Astrocyte (in vitro differentiated cells and primary cell): ENCODE measurements around the gene ZBTB34. TPM values are rescaled to one million over a fixed set of nuclear protein-coding genes. Genes with fewer than 3 reads are reported as not detected.

ENCODE experiments used
- DNase-seq: peaks from one replicate; pipeline ENCODE4 v3.0.0-alpha.2; 2010; ENCODE audit warnings: low read depth
- FAIRE-seq: peaks from 2 replicates; lab custom pipeline; 2011; peaks lifted over from hg19 to GRCh38; lab: Jason Lieb, UNC
- H2AFZ ChIP-seq: 2 replicates; pipeline ENCODE4 v1.6.0; 2012; ENCODE audit warnings: low read depth, low read length, inconsistent platforms
- H3K27ac ChIP-seq: 2 replicates; pipeline ENCODE4 v1.5.1; 2011; ENCODE audit warnings: low read depth, low read length, inconsistent platforms
- H3K27me3 ChIP-seq: 2 replicates; pipeline ENCODE4 v1.6.0; 2011; ENCODE audit warnings: low read length, inconsistent platforms; ENCODE audit not compliant: insufficient read depth
- H3K36me3 ChIP-seq: 2 replicates; pipeline ENCODE4 v1.5.1; 2011; ENCODE audit warnings: low read length, inconsistent platforms; ENCODE audit not compliant: insufficient read depth
- H3K4me1 ChIP-seq: 2 replicates; pipeline ENCODE4 v1.5.1; 2011; ENCODE audit warnings: low read length, inconsistent platforms; ENCODE audit not compliant: insufficient read depth
- H3K4me2 ChIP-seq: 2 replicates; pipeline ENCODE4 v1.6.0; 2012; ENCODE audit warnings: low read length, inconsistent platforms
- H3K4me3 ChIP-seq: 2 replicates; pipeline ENCODE4 v1.5.1; 2011; ENCODE audit warnings: low read depth, mild to moderate bottlenecking, low read length, inconsistent platforms; ENCODE audit not compliant: insufficient read depth
- H3K79me2 ChIP-seq: 2 replicates; pipeline ENCODE4 v1.6.0; 2012; ENCODE audit warnings: mild to moderate bottlenecking, low read length, inconsistent platforms; ENCODE audit not compliant: insufficient read depth
- H3K9ac ChIP-seq: 2 replicates; pipeline ENCODE4 v1.6.0; 2012; ENCODE audit warnings: mild to moderate bottlenecking, low read length, inconsistent platforms
- H3K9me3 ChIP-seq: 2 replicates; pipeline ENCODE4 v1.5.1; 2012; ENCODE audit warnings: low read depth, mild to moderate bottlenecking, low read length, inconsistent platforms; ENCODE audit not compliant: insufficient read depth
- H4K20me1 ChIP-seq: 2 replicates; pipeline ENCODE4 v1.6.0; 2012; ENCODE audit warnings: low read length, inconsistent platforms; ENCODE audit not compliant: insufficient read depth
- H3K27ac Mint-ChIP-seq: one replicate; pipeline ENCODE4 v1.8.0; 2021; ENCODE audit warnings: mild to moderate bottlenecking, mixed read lengths; ENCODE audit not compliant: unreplicated experiment
- H3K27me3 Mint-ChIP-seq: one replicate; pipeline ENCODE4 v1.8.0; 2021; ENCODE audit warnings: low read depth, mixed read lengths; ENCODE audit not compliant: unreplicated experiment
- H3K36me3 Mint-ChIP-seq: one replicate; pipeline ENCODE4 v1.8.0; 2021; ENCODE audit warnings: low read depth, mixed read lengths; ENCODE audit not compliant: unreplicated experiment
- H3K4me1 Mint-ChIP-seq: one replicate; pipeline ENCODE4 v1.8.0; 2021; ENCODE audit warnings: low read depth, mixed read lengths; ENCODE audit not compliant: unreplicated experiment
- H3K4me3 Mint-ChIP-seq: one replicate; pipeline ENCODE4 v1.8.0; 2021; ENCODE audit warnings: mild to moderate bottlenecking, moderate library complexity, mixed read lengths; ENCODE audit not compliant: unreplicated experiment
- H3K9me3 Mint-ChIP-seq: one replicate; pipeline ENCODE4 v1.8.0; 2021; ENCODE audit warnings: mild to moderate bottlenecking, mixed read lengths; ENCODE audit not compliant: unreplicated experiment
- CTCF ChIP-seq: IDR thresholded peaks from 2 replicates; pipeline ENCODE4 v1.5.1; 2011; ENCODE audit warnings: low read depth, mild to moderate bottlenecking, inconsistent platforms, low read length, moderate library complexity; ENCODE audit not compliant: insufficient read depth
- EZH2 ChIP-seq: IDR thresholded peaks from 2 replicates; pipeline ENCODE4 v1.6.1; 2012; ENCODE audit warnings: mild to moderate bottlenecking, low read length, inconsistent platforms; ENCODE audit not compliant: insufficient read depth
- total RNA-seq: library from RNA; stranded (reverse); gene quantifications from 2 replicates; pipeline ENCODE4 v1.2.1, GENCODE V29; 2021

Gene ZBTB34
- total RNA-seq, 1 donor from 2014 or later: 14.7 TPM

DNA sequence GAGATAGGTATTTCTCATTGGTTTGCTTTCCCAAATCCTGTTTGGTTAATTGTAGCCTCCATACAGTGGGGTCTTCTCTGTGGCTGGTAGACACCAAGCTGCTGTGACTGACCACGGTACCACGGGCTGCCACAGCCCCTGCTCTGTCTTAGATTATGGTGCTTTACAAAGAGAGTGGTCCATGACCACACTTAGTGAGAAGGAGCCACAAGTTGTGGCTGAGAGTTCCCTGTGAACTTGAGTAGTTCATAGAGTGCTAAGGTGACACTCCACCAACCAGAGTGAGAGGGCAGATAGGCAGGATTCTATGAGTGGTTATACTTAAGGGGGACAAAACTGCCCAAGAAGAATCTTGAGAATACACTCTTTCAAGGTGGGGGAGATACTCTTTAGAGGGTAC lies 25.8 kb upstream of the ZBTB34 start:
- Histone ChIP-seq H3K4me1 (no peaks in the 10 kb centered on the region), H3K9ac (no peak overlapping the region), H3K79me2 (peaks cover 47% of the 10 kb centered on the region), H3K36me3 (peaks cover 19% of the 10 kb centered on the region), H3K9me3 (no peaks in the 10 kb centered on the region), H4K20me1 (peaks cover 75% of the 10 kb centered on the region), H2AFZ (no peak overlapping the region), H3K4me3 (no peak overlapping the region), H3K4me2 (no peak overlapping the region), H3K27ac (no peak overlapping the region), H3K27me3 (no peaks in the 10 kb centered on the region)
- Mint-ChIP-seq H3K36me3 (peaks cover 22% of the 10 kb centered on the region), H3K4me1 (no peaks in the 10 kb centered on the region), H3K27me3 (no peaks in the 10 kb centered on the region), H3K4me3 (no peak overlapping the region), H3K9me3 (no peaks in the 10 kb centered on the region), H3K27ac (no peak overlapping the region)
- TF ChIP-seq EZH2 (no peak), CTCF (no peak)
- no peak for DNase-seq
- FAIRE-seq: no peak

- H3K79me2 ChIP-seq: peaks cover 38% of the 10 kb centered on the region
- FAIRE-seq: no peak
- H2AFZ ChIP-seq: no peak overlapping the region
- H3K36me3 ChIP-seq: peaks cover 19% of the 10 kb centered on the region
- no peak overlapping the region for H3K27ac ChIP-seq
- Mint-ChIP-seq H3K4me3 (peak overlapping the region; percentile 9), H3K27ac (no peak overlapping the region), H3K4me1 (no peaks in the 10 kb centered on the region), H3K27me3 (no peaks in the 10 kb centered on the region), H3K9me3 (no peaks in the 10 kb centered on the region), H3K36me3 (peaks cover 24% of the 10 kb centered on the region)
- no peaks in the 10 kb centered on the region for H3K4me1 ChIP-seq
- H3K4me3 ChIP-seq: no peak overlapping the region
- H3K27me3 ChIP-seq: no peaks in the 10 kb centered on the region
- H3K4me2 ChIP-seq: no peak overlapping the region
- H3K9me3 ChIP-seq: no peaks in the 10 kb centered on the region
- TF ChIP-seq CTCF: no peak
- TF ChIP-seq EZH2: no peak
- no peak overlapping the region for H3K9ac ChIP-seq
- peak; percentile 38 for DNase-seq
- H4K20me1 ChIP-seq: peaks cover 69% of the 10 kb centered on the region
These were observed 24.2 kb upstream of the ZBTB34 start for GRCh38 chr9:126836216-126836615.

DNA sequence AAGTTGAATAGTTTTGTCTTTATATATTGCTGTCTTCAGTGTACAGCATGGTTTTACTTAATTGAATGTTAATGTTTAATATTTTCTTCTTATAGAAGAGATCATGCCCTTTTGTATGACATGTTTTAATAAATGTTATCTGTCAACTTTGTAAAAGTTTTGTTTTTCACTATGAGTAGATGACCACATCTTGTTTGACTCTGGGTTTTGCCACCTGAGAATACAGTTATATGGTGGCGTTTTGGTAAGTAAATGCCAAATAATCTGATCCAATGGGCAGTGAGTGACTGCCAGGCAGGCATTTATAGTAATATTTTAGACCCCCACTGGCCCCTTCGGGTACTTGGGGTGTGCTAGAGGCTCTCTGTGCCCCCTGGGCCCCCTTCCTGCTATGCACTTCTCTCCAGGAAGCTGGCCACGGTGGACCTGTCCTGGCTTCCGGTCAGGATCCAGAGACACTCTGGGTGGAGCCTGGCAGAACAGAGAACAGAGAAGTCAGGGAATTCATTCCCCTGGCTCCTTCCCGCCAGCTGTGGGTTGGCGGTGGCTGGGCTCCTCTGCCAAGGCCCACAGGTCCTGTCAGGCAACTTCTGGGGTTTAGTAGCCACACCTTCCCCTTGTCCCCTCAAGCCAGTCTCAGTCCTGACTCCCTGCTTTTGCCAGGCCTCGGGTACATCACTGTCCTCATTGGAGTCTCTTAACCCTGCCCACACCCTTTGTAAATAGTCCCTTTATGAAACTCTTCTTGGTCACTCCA lies 22.2 kb upstream of the ZBTB34 start:
- Mint-ChIP-seq H3K4me1 (peaks cover 2% of the 10 kb centered on the region), H3K36me3 (peaks cover 22% of the 10 kb centered on the region), H3K27ac (no peak overlapping the region), H3K4me3 (no peak overlapping the region), H3K27me3 (no peaks in the 10 kb centered on the region), H3K9me3 (no peaks in the 10 kb centered on the region)
- peaks cover 32% of the 10 kb centered on the region for H3K79me2 ChIP-seq
- H3K4me2 ChIP-seq: no peak overlapping the region
- TF ChIP-seq EZH2: no peak
- TF ChIP-seq CTCF: no peak
- no peak for DNase-seq
- H4K20me1 ChIP-seq: peaks cover 64% of the 10 kb centered on the region
- no peaks in the 10 kb centered on the region for H3K9me3 ChIP-seq
- no peak overlapping the region for H2AFZ ChIP-seq
- H3K4me3 ChIP-seq: no peak overlapping the region
- H3K36me3 ChIP-seq: peaks cover 12% of the 10 kb centered on the region
- no peak overlapping the region for H3K9ac ChIP-seq
- H3K4me1 ChIP-seq: peaks cover under 1% of the 10 kb centered on the region
- no peak for FAIRE-seq
- no peak overlapping the region for H3K27ac ChIP-seq
- no peaks in the 10 kb centered on the region for H3K27me3 ChIP-seq
